Kidney epithelial cell (primary cell): ENCODE results near the gene SLIT1. TPM values are rescaled to one million over a fixed set of nuclear protein-coding genes. Genes with fewer than 3 reads are reported as not detected.

Source experiments
- DNase-seq: peaks from one replicate; pipeline ENCODE4 v3.0.0-alpha.2; 2010; ENCODE audit warnings: low read depth
- H3K27me3 ChIP-seq: 2 replicates; pipeline ENCODE4 v1.6.0; 2011; ENCODE audit warnings: low read length; ENCODE audit not compliant: control insufficient read depth, insufficient read depth
- H3K36me3 ChIP-seq: 2 replicates; pipeline ENCODE4 v1.5.1; 2011; ENCODE audit warnings: low read length; ENCODE audit not compliant: control insufficient read depth, insufficient read depth
- H3K4me3 ChIP-seq: 2 replicates; pipeline ENCODE4 v1.5.1; 2011; ENCODE audit warnings: low read depth, mild to moderate bottlenecking, control low read depth, low read length
- total RNA-seq: library from RNA; depleted of rRNA; stranded (reverse); fragments of >200 nt; gene quantifications from 2 replicates; pipeline ENCODE4 v1.2.3, GENCODE V29; 2015
- TF ChIP-seq, protein P1 (sequence below): IDR thresholded peaks from 2 replicates; pipeline ENCODE4 v1.5.1; 2011; ENCODE audit warnings: mild to moderate bottlenecking, moderate library complexity, low read length, control low read depth, inconsistent platforms; ENCODE audit not compliant: insufficient read depth, poor library complexity, severe bottlenecking

The SLIT1 gene
- total RNA-seq, 1 donor from 2014 or later: 0.17 TPM

DNA sequence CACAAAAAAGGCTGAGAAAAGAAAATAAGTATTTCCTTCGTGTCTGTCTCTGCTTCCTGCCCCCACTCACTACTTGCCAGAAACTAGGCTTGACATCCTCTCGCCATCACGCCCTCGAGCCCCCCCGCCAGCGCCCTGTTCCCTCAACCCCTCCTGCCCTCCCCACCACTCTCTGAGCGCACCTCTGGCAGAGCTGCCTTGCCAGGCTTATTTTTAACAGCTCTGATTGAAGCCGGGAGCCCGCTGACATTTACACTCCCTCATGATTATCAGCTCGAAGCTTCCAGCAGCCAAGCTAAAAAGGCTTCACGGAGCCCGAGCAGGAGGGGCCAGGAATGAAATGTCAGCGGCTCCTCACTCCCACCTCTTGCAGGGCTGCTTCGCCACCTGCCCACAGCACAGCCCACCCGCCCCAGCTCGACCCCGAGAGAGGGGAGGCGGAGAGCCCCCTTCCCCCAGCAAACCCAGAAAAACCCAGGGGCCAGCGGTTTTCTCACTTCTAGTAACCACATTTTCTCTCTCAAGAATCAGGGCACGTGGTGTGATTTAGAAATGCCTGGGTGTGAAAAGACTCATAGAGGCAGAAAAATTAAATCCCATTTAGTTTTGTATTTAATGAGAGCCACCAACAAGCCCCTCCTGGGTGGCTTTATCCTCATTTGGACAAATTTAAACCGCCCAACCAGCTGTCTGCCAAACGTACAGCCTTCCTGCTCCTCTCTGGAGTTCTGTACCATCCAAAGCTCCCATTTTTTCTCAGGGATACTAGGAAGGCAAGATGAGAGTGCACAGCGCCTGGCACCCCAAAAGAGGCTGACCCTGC, 89.3 kb downstream of the SLIT1 start:
- Histone ChIP-seq H3K4me3 (no peak overlapping the region), H3K27me3 (peaks cover 55% of the 10 kb centered on the region), H3K36me3 (no peaks in the 10 kb centered on the region)
- DNase-seq: no peak
- TF ChIP-seq, protein P1, sequence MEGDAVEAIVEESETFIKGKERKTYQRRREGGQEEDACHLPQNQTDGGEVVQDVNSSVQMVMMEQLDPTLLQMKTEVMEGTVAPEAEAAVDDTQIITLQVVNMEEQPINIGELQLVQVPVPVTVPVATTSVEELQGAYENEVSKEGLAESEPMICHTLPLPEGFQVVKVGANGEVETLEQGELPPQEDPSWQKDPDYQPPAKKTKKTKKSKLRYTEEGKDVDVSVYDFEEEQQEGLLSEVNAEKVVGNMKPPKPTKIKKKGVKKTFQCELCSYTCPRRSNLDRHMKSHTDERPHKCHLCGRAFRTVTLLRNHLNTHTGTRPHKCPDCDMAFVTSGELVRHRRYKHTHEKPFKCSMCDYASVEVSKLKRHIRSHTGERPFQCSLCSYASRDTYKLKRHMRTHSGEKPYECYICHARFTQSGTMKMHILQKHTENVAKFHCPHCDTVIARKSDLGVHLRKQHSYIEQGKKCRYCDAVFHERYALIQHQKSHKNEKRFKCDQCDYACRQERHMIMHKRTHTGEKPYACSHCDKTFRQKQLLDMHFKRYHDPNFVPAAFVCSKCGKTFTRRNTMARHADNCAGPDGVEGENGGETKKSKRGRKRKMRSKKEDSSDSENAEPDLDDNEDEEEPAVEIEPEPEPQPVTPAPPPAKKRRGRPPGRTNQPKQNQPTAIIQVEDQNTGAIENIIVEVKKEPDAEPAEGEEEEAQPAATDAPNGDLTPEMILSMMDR: no peak

DNA sequence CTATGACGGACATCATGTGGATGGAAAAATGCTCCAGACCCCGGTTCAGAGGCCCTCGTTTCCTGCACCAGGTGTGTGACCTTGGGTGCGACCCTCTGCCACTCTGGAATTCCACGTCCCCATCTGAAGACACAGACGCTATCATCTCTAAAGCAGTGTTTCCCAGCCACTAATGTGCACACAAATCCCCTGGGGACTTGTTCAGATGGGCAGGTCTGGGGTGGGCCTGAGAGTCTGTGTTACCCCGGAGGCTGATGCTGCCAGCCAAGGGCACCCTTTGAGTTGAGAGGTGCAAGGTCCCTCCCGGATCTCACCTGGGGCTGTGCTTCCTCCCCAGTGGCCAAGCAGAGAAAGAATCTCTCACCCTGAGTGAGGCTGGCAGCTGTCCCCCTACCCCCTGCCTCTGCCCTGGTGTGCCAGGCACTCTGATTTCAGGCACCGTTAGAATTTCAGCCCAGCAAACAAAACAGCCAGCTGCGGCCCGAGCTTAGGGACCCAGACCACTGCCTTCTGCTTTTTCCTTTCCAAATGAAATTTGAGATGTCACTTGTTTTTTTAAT, 90.0 kb downstream of the SLIT1 start:
- Histone ChIP-seq H3K27me3 (peaks cover 51% of the 10 kb centered on the region), H3K4me3 (no peak overlapping the region), H3K36me3 (no peaks in the 10 kb centered on the region)
- DNase-seq: no peak
- TF ChIP-seq, protein P1: no peak

DNA sequence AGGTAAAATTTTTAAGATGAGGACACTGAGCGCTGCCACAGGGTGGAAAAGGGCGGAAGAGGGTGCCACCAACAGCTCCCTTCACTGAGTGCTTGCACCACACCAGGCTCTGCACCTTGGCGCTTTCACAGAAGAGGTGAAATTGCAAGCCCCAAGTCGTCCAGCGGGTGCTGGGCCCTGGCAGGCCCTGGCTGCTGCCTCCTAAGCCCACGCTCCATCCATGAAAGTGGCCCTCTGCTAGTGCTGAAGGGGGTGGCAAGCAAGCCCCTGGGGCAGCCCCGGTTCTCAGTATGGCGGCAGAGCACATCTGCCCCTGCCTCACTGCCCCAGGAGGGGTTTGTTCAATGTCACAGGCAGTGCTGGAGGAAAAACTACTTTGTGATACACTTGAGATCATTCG, 95.1 kb downstream of the SLIT1 start:
- TF ChIP-seq, protein P1: no peak
- Histone ChIP-seq H3K27me3 (peaks cover 40% of the 10 kb centered on the region), H3K4me3 (no peak overlapping the region), H3K36me3 (no peaks in the 10 kb centered on the region)
- no peak for DNase-seq

GRCh38 chr10:97090035-97090434, 95.7 kb downstream of the SLIT1 start:
- H3K27me3 ChIP-seq: peaks cover 34% of the 10 kb centered on the region
- H3K36me3 ChIP-seq: no peaks in the 10 kb centered on the region
- no peak overlapping the region for H3K4me3 ChIP-seq

DNA sequence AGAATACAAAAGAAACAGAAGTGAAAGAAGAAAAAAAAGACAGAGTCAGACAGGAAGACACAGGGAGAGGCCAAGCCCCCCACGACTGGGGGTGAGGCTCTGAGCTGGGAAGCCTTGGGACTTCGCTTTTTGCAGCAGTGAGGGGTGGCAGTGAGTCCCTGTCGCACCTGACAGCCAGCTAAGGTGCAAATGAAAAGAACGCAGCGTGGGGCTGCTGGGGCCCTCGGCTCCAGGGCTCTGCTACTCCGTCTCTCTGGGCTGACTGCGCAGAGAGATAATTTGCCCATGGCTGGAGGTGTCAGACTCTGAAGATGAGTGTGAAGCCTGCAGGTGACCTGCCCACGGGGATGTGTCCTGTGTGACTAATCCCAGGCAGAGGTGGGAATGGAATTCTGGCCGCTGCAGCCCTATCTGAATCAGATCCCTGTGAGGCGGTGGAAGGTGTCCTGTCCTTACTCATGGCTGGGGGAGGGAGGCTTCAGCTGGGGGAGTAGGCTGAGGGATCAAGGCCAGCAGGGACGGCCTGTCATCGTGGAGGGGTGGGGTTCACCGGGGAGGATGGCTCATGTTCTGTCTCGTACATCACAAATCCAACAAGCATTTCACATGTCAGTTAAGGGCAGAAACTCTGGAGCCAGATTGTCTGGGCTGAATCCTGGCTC, 96.4 kb downstream of the SLIT1 start:
- peaks cover 34% of the 10 kb centered on the region for H3K27me3 ChIP-seq
- no peaks in the 10 kb centered on the region for H3K36me3 ChIP-seq
- TF ChIP-seq, protein P1: no peak
- no peak overlapping the region for H3K4me3 ChIP-seq
- no peak for DNase-seq

More at GRCh38 chr10:97090035-97090434, 95.7 kb downstream of the SLIT1 start:
- no peak for DNase-seq
- TF ChIP-seq, protein P1: no peak
